K562 (cell line): ENCODE data around the gene ZBTB42. TPM values are rescaled to one million over a fixed set of nuclear protein-coding genes. Genes with fewer than 3 reads are reported as not detected.

ENCODE experiments used
- BHLHE40 ChIP-seq: IDR thresholded peaks from 2 replicates; pipeline ENCODE4 v1.6.1; 2011; ENCODE audit warnings: low read length, improper control_type of control experiment
- CCNT2 ChIP-seq: IDR thresholded peaks from 2 replicates; pipeline ENCODE4 v1.6.1; 2011; ENCODE audit warnings: borderline replicate concordance, low read depth, mild to moderate bottlenecking, moderate library complexity, mixed read lengths, low read length; ENCODE audit not compliant: insufficient read length; ENCODE audit errors: extremely low read depth
- CREM ChIP-seq: IDR thresholded peaks from 2 replicates; pipeline ENCODE4 v1.6.1; 2014; ENCODE audit warnings: antibody characterized with exemption, low read depth
- EGR1 ChIP-seq: fragments of 450-650 bp; conservative IDR thresholded peaks from 2 replicates; pipeline ENCODE4 v1.6.1; 2017; ENCODE audit warnings: mild to moderate bottlenecking
- EWSR1 ChIP-seq: fragments of 450-650 bp; IDR thresholded peaks from 2 replicates; pipeline ENCODE4 v1.6.1; 2018; ENCODE audit warnings: borderline replicate concordance, mild to moderate bottlenecking, low read depth, moderate library complexity; ENCODE audit not compliant: partially characterized antibody
- ZNF318 ChIP-seq, 2 experiments: fragments of 450-650 bp; IDR thresholded peaks; 2 replicates each; pipeline ENCODE4 v1.6.1; 2016; ENCODE audit warnings: mild to moderate bottlenecking in 2 of 2, borderline replicate concordance in 1 of 2, low read depth in 1 of 2, moderate library complexity in 1 of 2
- polyA plus RNA-seq, 8 experiments: library from polyadenylated mRNA; depleted of rRNA in 4 of 8; stranded (reverse) in 5 of 8; unstranded in 3 of 8; fragments of >200 nt; fragmentation: Nextera tagmentation in 2 of 8; fragmentation: Illumina TruSeq in 1 of 8; extraction: Ambion mirVana in 2 of 8; extraction: Trizol in 1 of 8; gene quantifications; 2 replicates each; pipeline versions ENCODE4 v1.2.1 to v1.2.3, GENCODE V29; 2011 to 2014; ENCODE audit warnings: inconsistent platforms in 1 of 8, missing spikeins in 1 of 8
- total RNA-seq, 7 experiments: library from RNA; depleted of rRNA in 6 of 7; stranded (reverse); fragments of >200 nt in 6 of 7; fragmentation: Illumina TruSeq in 2 of 7; extraction: Trizol in 2 of 7; gene quantifications; 2 replicates each; pipeline versions ENCODE4 v1.2.1 to v1.2.3, GENCODE V29; 2011 to 2021; ENCODE audit warnings: low replicate concordance in 1 of 7

ZBTB42 gene
- total and polyA plus RNA-seq, 9 of the 15 experiments (the other 6 are each of a cell fraction or from before 2014, with no cell fraction given): 0.03 to 8.5 (median 2.4) TPM

GRCh38 chr14:104794099-104794498 is 6.8 kb upstream of the ZBTB42 start (continued):
- TF ChIP-seq ZNF318 (IDR thresholded peaks at IDR 0.05; ENCODE audit: borderline replicate concordance in 1 of 2, low read depth in 1 of 2) (no peak), CCNT2 (no peak), EWSR1 (no peak), CREM (0 out of 2 replicates have a peak, but pooled peaks have one; percentile 17), EGR1 (peak; percentile 70), BHLHE40 (0 out of 2 replicates have a peak, but pooled peaks have one; percentile 10)
- TF ChIP-seq, all 486 proteins: peak for 8
